Measurements from ENCODE around the gene HDDC3.
"Not testable (repeated sequence)": the region's sequence is repeated elsewhere in the genome, so short reads cannot be mapped to it uniquely, and the experiment has no call there.

HDDC3 gene

GRCh38 chr15:90912770-90913075 is 19.6 kb downstream of the HDDC3 start:
- Histone ChIP-seq H3K9me3 (ENCODE audit: control insufficient read depth, low read depth, low read length) (no peaks in the 10 kb centered on the region), H3K9ac (ENCODE audit: low read length) (no peak overlapping the region), H3K27ac (ENCODE audit: low read length) (no peak overlapping the region), H3K36me3 (ENCODE audit: control insufficient read depth, low read depth, low read length) (peaks cover 2% of the 10 kb centered on the region), H3K4me3 (ENCODE audit: low read length) (no peak overlapping the region), H3K4me1 (ENCODE audit: control insufficient read depth, low read depth, low read length) (no peaks in the 10 kb centered on the region), H3K27me3 (ENCODE audit: control insufficient read depth, insufficient read depth, low read length) (no peaks in the 10 kb centered on the region)

GRCh38 chr15:90911906-90912769 is 20.2 kb downstream of the HDDC3 start:
- H3K27ac ChIP-seq (ENCODE audit: low read length) = no peak overlapping the region
- no peaks in the 10 kb centered on the region for H3K27me3 ChIP-seq (ENCODE audit: control insufficient read depth, insufficient read depth, low read length)
- no peak overlapping the region for H3K9ac ChIP-seq (ENCODE audit: low read length)
- H3K36me3 ChIP-seq (ENCODE audit: control insufficient read depth, low read depth, low read length) = peaks cover 2% of the 10 kb centered on the region
- H3K4me3 ChIP-seq (ENCODE audit: low read length) = no peak overlapping the region
- no peaks in the 10 kb centered on the region for H3K9me3 ChIP-seq (ENCODE audit: control insufficient read depth, low read depth, low read length)
- no peaks in the 10 kb centered on the region for H3K4me1 ChIP-seq (ENCODE audit: control insufficient read depth, low read depth, low read length)

GRCh38 chr15:90911302-90911623 is 21.1 kb downstream of the HDDC3 start:
- Histone ChIP-seq H3K4me1 (ENCODE audit: control insufficient read depth, low read depth, low read length) (no peaks in the 10 kb centered on the region), H3K9ac (ENCODE audit: low read length) (no peak overlapping the region), H3K27me3 (ENCODE audit: control insufficient read depth, insufficient read depth, low read length) (no peaks in the 10 kb centered on the region), H3K9me3 (ENCODE audit: control insufficient read depth, low read depth, low read length) (no peaks in the 10 kb centered on the region), H3K4me3 (ENCODE audit: low read length) (no peak overlapping the region), H3K36me3 (ENCODE audit: control insufficient read depth, low read depth, low read length) (peaks cover 2% of the 10 kb centered on the region), H3K27ac (ENCODE audit: low read length) (no peak overlapping the region)

- no peaks in the 10 kb centered on the region for H3K4me1 ChIP-seq (ENCODE audit: control insufficient read depth, low read depth, low read length)
- no peak overlapping the region for H3K4me3 ChIP-seq (ENCODE audit: low read length)
- peaks cover 2% of the 10 kb centered on the region for H3K36me3 ChIP-seq (ENCODE audit: control insufficient read depth, low read depth, low read length)
- no peaks in the 10 kb centered on the region for H3K27me3 ChIP-seq (ENCODE audit: control insufficient read depth, insufficient read depth, low read length)
- no peak overlapping the region for H3K9ac ChIP-seq (ENCODE audit: low read length)
- H3K9me3 ChIP-seq (ENCODE audit: control insufficient read depth, low read depth, low read length) = no peaks in the 10 kb centered on the region
- H3K27ac ChIP-seq (ENCODE audit: low read length) = no peak overlapping the region
These were observed 21.7 kb downstream of the HDDC3 start for GRCh38 chr15:90910441-90911301.

- H3K36me3 ChIP-seq (ENCODE audit: control insufficient read depth, low read depth, low read length) = no peaks in the 10 kb centered on the region
These were observed 22.4 kb downstream of the HDDC3 start for GRCh38 chr15:90909976-90910375.

GRCh38 chr15:90909449-90909848 is 22.9 kb downstream of the HDDC3 start:
- not testable (repeated sequence) for H3K36me3 ChIP-seq (ENCODE audit: control insufficient read depth, low read depth, low read length); H3K27me3 ChIP-seq (ENCODE audit: control insufficient read depth, insufficient read depth, low read length); H3K27ac ChIP-seq (ENCODE audit: low read length); H3K4me1 ChIP-seq (ENCODE audit: control insufficient read depth, low read depth, low read length); H3K4me3 ChIP-seq (ENCODE audit: low read length); H3K9ac ChIP-seq (ENCODE audit: low read length); H3K9me3 ChIP-seq (ENCODE audit: control insufficient read depth, low read depth, low read length)

More at GRCh38 chr15:90909976-90910375, 22.4 kb downstream of the HDDC3 start:
- Histone ChIP-seq H3K27me3 (ENCODE audit: control insufficient read depth, insufficient read depth, low read length) (peaks cover 1% of the 10 kb centered on the region), H3K4me3 (ENCODE audit: low read length) (no peak overlapping the region), H3K9ac (ENCODE audit: low read length) (no peak overlapping the region), H3K27ac (ENCODE audit: low read length) (no peak overlapping the region), H3K9me3 (ENCODE audit: control insufficient read depth, low read depth, low read length) (no peaks in the 10 kb centered on the region), H3K4me1 (ENCODE audit: control insufficient read depth, low read depth, low read length) (no peaks in the 10 kb centered on the region)

- Histone ChIP-seq H3K4me1 (ENCODE audit: control insufficient read depth, low read depth, low read length) (no peaks in the 10 kb centered on the region), H3K9ac (ENCODE audit: low read length) (no peak overlapping the region)
These were observed 24.4 kb downstream of the HDDC3 start for GRCh38 chr15:90907838-90908507.

GRCh38 chr15:90907051-90907660 is 25.2 kb downstream of the HDDC3 start:
- Histone ChIP-seq H3K9ac (ENCODE audit: low read length) (no peak overlapping the region), H3K9me3 (ENCODE audit: control insufficient read depth, low read depth, low read length) (no peaks in the 10 kb centered on the region), H3K27ac (ENCODE audit: low read length) (no peak overlapping the region), H3K27me3 (ENCODE audit: control insufficient read depth, insufficient read depth, low read length) (peaks cover 19% of the 10 kb centered on the region), H3K4me1 (ENCODE audit: control insufficient read depth, low read depth, low read length) (no peaks in the 10 kb centered on the region), H3K36me3 (ENCODE audit: control insufficient read depth, low read depth, low read length) (no peaks in the 10 kb centered on the region), H3K4me3 (ENCODE audit: low read length) (no peak overlapping the region)

More at GRCh38 chr15:90907838-90908507, 24.4 kb downstream of the HDDC3 start:
- Histone ChIP-seq H3K9me3 (ENCODE audit: control insufficient read depth, low read depth, low read length) (no peaks in the 10 kb centered on the region), H3K27ac (ENCODE audit: low read length) (no peak overlapping the region), H3K27me3 (ENCODE audit: control insufficient read depth, insufficient read depth, low read length) (peaks cover 19% of the 10 kb centered on the region), H3K4me3 (ENCODE audit: low read length) (no peak overlapping the region), H3K36me3 (ENCODE audit: control insufficient read depth, low read depth, low read length) (no peaks in the 10 kb centered on the region)

- peaks cover 7% of the 10 kb centered on the region for H3K4me1 ChIP-seq (ENCODE audit: control insufficient read depth, low read depth, low read length)
- H3K27ac ChIP-seq (ENCODE audit: low read length) = no peak overlapping the region
- no peaks in the 10 kb centered on the region for H3K9me3 ChIP-seq (ENCODE audit: control insufficient read depth, low read depth, low read length)
- no peak overlapping the region for H3K9ac ChIP-seq (ENCODE audit: low read length)
- H3K27me3 ChIP-seq (ENCODE audit: control insufficient read depth, insufficient read depth, low read length) = peaks cover 25% of the 10 kb centered on the region
- H3K36me3 ChIP-seq (ENCODE audit: control insufficient read depth, low read depth, low read length) = no peaks in the 10 kb centered on the region
- H3K4me3 ChIP-seq (ENCODE audit: low read length) = no peak overlapping the region
These were observed 26.0 kb downstream of the HDDC3 start for GRCh38 chr15:90906181-90906849.

GRCh38 chr15:90905306-90906180 is 26.8 kb downstream of the HDDC3 start:
- no peak overlapping the region for H3K27ac ChIP-seq (ENCODE audit: low read length)
- H3K4me3 ChIP-seq (ENCODE audit: low read length) = no peak overlapping the region
- H3K9ac ChIP-seq (ENCODE audit: low read length) = no peak overlapping the region
- H3K9me3 ChIP-seq (ENCODE audit: control insufficient read depth, low read depth, low read length) = no peaks in the 10 kb centered on the region
- peaks cover 28% of the 10 kb centered on the region for H3K27me3 ChIP-seq (ENCODE audit: control insufficient read depth, insufficient read depth, low read length)
- no peaks in the 10 kb centered on the region for H3K36me3 ChIP-seq (ENCODE audit: control insufficient read depth, low read depth, low read length)
- H3K4me1 ChIP-seq (ENCODE audit: control insufficient read depth, low read depth, low read length) = peaks cover 7% of the 10 kb centered on the region

Data from iPS-18a (cell line).